Vagina (tissue), 2 donors: ENCODE measurements around the gene FAM181A.

ENCODE experiments used
- CTCF ChIP-seq, 3 experiments: fragments of 450-650 bp in 2 of 3; fragments of 200-600 bp in 1 of 3; sonication (generic) in 1 of 3; IDR thresholded peaks; one replicate each; pipeline ENCODE4 v1.5.1; 2017 to 2019; ENCODE audit warnings: antibody characterized with exemption in 3 of 3, mild to moderate bottlenecking in 2 of 3, moderate library complexity in 2 of 3
- POLR2AphosphoS5 ChIP-seq, 2 donors: sonication (generic); formaldehyde crosslinking; IDR thresholded peaks; one replicate each; pipeline ENCODE4 v1.9.0; 2017; ENCODE audit warnings: antibody characterized with exemption in 2 of 2, mild to moderate bottlenecking in 2 of 2, low read depth in 1 of 2; ENCODE audit not compliant: insufficient read depth in 1 of 2

GRCh38 chr14:93878212-93878611 lies 48.9 kb upstream of the FAM181A start:
- TF ChIP-seq CTCF (IDR thresholded peaks at IDR 0.05) (no peak), POLR2AphosphoS5 (IDR thresholded peaks at IDR 0.05; ENCODE audit: insufficient read depth in 1 of 2, low read depth in 1 of 2) (no peak)
